ENCODE results near the gene SESN3. TPM values are rescaled to one million over a fixed set of nuclear protein-coding genes. Genes with fewer than 3 reads are reported as not detected.
"Not testable (repeated sequence)": the region's sequence is repeated elsewhere in the genome, so short reads cannot be mapped to it uniquely, and the experiment has no call there.

SESN3 gene
- total RNA-seq, 1 donor from 2014 or later = 19.5 TPM

DNA sequence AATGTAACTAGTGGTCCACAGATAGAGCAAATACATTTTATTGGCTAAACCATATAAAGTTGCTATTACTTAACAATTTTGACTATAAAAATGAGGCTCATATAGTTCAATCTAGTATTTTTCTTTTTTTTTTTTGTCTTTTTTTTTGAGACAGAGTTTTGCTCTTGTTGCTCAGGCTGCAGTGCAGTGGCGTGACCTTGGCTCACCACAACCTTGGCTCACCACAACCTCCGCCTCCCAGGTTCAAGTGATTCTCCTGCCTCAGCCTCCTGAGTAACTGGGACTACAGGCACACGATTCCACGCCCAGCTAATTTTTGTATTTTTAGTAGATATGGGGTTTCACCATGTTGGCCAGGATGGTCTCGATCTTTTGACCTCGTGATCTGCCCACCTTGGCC is 3.9 kb downstream of the SESN3 start:
- DNase-seq (ENCODE audit: low spot score) = not testable (repeated sequence)

GRCh38 chr11:95222817-95223216 is 8.2 kb downstream of the SESN3 start:
- no peak for DNase-seq (ENCODE audit: low spot score)

GRCh38 chr11:95219599-95219998 is 11.4 kb downstream of the SESN3 start:
- no peak for DNase-seq (ENCODE audit: low spot score)

- no peak for DNase-seq (ENCODE audit: low spot score)
Measured at GRCh38 chr11:95218149-95218548, 12.9 kb downstream of the SESN3 start.

DNA sequence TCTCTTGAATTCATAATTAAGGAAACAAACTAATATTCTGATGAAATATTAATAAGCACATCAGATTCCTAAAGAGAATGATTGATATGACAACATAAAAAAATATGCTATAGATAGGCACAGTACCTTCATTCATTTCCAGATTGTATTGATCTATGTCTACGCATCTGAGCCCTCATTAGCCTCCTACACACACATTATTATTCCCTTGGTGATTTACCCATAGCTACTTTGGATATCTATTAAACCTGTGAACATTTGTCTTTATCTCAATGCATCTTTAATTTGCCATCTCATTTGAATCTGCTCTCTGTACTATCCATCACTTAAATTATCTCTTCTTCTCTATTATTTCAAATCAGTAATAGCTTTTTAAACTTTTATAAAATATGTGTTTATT is 18.4 kb downstream of the SESN3 start:
- DNase-seq (ENCODE audit: low spot score) = no peak

DNA sequence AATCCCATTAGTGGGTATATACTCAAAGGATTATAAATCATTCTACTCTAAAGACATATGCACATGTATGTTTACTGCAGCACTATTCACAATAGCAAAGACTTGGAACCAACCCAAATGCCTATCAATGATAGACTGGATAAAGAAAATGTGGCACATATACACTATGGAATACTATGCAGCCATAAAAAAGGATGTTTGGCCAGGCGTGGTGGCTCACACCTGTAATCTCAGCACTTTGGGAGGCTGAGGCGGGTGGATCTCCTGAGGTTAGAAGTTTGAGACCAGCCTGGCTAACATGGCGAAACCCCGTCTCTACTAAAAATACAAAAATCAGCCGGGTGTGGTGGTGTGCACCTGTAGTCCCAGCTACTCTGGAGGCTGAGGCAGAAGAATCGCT is 21.5 kb downstream of the SESN3 start:
- DNase-seq (ENCODE audit: low spot score) = not testable (repeated sequence)

DNA sequence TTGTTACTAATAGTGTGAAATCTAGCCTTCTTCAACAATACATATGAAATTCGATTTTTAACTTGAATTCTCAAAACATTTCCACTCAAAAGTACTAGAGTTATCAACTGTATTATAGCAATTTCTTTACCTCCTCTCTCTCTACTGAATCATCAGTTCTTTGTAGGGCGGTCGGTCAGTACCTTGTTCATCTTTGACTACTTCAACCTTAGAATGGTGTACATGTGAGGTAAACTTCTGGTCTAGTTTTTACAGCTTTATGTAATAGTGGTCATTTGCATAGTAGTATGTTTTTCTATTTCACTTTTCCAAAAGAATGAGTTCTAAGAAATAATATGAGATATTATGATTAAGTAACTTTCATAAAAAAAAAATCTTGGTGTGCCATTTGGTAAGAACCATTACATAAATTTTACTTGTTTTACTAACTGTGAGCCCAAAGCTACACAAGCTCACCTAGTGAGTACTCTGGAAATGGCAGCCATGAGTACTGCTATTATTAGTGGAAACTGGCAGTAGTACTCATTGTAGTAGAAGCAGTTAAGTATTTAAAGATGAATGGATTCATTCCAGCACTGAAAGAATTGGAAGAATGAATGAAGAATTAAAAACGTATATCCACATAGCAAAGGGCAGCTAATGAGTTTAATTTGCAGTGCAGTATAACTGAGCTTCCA is 30.1 kb downstream of the SESN3 start:
- no peak for DNase-seq (ENCODE audit: low spot score)

- no peak for DNase-seq (ENCODE audit: low spot score)
Measured at GRCh38 chr11:95195831-95196230, 35.2 kb downstream of the SESN3 start.

DNA sequence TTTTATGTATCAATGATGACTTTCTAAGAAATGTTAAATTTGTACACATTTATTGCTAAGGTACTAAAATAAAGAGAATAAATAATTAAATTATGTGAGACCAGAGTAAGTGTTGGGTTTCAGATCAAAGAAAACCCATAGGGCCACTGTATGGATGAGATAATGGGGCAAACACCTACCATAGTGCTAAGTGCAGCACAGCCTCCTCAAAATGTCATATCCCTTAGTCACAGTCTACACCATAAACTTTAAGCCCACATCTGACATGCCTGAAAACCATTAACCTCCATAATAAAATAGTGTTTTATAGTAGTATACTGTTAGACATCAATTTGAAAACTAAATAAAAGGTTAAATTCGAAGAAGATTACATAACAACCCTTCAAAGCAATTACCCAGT is 37.5 kb downstream of the SESN3 start:
- no peak for DNase-seq (ENCODE audit: low spot score)

GRCh38 chr11:95192717-95193116 is 38.3 kb downstream of the SESN3 start:
- DNase-seq (ENCODE audit: low spot score) = no peak

DNA sequence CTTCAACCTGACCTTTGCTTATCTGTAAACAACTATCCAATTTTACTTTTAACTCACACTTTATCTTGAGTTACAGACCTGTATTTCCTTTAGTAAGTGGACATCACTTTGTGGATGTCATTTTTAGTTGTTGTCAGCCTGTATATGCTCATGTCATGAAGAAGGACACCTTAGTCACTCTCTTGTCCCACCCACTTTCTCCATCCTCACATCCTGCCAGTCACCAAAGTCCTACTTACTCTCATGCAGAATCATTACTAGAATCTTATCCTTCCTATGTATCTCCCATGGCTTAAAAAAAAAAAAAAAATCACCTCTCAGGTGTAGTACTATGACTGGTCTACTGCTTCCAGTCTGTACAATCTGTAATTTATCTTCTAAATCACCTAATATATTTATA is 43.3 kb downstream of the SESN3 start:
- no peak for DNase-seq (ENCODE audit: low spot score)

GRCh38 chr11:95182397-95182796 is 48.6 kb downstream of the SESN3 start:
- DNase-seq (ENCODE audit: low spot score) = no peak

- no peak for DNase-seq (ENCODE audit: low spot score)
Measured at GRCh38 chr11:95175818-95176380, 55.1 kb downstream of the SESN3 start.

DNA sequence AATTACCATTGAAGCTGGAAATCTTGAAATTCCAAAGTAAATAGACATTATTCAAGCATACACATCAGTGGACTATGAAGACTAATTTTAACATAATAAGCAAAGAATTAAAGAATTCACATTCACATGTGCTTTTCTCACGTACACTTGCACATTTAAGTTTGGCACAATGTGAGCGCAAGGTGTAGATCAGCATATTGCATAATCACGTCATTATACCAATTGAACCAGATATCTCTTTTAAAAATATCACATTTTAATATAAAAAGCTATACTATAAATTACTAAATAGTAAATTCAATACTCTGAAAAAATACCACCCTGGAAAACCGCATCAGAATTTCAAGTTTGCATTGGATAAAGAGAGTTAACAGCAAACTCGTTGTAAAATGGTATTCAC is 60.7 kb downstream of the SESN3 start:
- no peak for DNase-seq (ENCODE audit: low spot score)

GRCh38 chr11:95166781-95167180 is 64.2 kb downstream of the SESN3 start:
- DNase-seq (ENCODE audit: low spot score) = no peak

DNA sequence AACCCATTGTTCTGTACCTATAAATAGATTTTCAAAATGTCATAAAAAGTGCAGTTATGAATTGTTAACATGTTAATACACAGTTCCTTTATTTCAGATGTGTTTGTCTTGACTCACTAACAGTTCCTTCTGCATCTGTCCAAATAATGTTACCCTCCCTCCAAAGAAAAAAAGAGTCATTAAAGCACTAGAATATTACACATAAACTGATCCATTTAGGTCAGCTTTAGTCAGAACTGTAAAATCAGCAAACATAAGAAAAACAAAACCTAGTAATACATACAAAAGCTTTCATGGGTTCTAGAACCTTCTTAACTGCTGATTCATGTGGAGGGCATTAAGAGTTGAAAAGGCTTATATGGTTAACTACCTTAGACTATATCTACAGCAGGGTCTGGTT is 65.4 kb downstream of the SESN3 start:
- DNase-seq (ENCODE audit: low spot score) = no peak

DNA sequence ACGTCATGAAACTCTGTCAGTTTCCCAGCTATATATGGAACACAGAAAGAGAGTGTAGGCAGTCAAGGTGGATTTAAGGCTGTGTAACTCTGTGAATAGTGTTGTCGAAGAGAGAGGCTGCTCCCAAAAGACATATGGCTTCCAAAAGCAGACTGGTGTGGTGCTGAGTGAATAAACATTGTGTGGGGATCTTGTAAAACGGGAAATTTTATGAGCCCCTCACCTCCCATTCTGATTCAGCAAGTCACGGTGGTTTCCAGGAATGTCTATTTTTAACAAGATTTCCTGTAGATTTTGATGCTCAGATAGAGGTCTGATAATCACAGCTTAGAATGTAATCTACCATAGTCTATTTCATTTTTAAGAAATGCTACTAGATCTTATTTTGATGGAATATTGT is 67.9 kb downstream of the SESN3 start:
- DNase-seq (ENCODE audit: low spot score) = no peak

GRCh38 chr11:95161248-95161647 is 69.8 kb downstream of the SESN3 start:
- no peak for DNase-seq (ENCODE audit: low spot score)

DNA sequence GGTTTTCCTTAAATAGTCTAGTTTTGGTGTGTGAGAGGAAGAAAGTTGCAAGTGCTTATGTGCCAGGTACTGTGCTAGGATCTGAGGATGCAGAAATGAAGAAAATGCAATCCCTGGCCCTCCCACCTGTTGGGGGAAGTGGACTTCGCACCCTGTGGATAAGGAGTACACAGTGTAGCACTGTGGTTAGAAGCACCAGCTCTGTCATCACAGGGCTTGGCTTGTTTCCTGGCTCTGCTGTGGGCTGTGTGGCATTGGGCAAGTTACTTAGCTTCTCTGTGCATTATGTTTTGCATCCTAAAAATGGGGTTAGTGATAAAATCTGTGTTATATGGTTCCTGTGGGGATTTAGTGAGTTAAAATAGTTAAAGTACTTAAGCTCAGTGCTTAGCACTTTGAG is 73.2 kb downstream of the SESN3 start:
- no peak for DNase-seq (ENCODE audit: low spot score)

GRCh38 chr11:95156916-95157541 is 74.0 kb downstream of the SESN3 start:
- DNase-seq (ENCODE audit: low spot score) = no peak

DNA sequence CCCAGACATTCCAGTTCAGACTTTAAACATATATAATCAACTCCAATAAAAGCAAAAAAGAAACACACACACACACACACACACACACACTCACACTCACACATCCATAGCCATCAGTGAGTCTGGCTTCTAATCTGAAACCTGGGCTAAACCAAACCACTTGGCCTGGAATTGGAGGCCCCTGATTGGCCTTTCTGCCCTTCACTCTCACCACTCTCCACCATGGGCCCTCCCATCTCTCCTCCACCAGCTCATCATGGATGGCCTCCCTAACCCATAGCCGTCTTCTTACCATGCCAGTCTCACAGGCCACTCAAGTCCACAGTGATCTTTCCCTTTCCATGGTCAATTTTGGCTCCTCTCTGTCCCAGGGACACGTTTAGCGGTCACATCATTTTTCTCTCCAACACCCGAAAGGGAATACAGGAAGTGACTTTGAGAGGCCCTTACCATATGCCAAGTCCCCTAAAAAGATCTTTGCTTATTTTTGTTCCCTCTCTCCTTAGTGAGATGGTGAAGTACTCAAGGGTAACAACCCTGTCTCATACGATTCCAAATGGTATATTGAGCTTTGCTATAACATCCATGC is 74.8 kb downstream of the SESN3 start:
- DNase-seq (ENCODE audit: low spot score) = no peak

GRCh38 chr11:95155385-95155784 is 75.6 kb downstream of the SESN3 start:
- no peak for DNase-seq (ENCODE audit: low spot score)

DNA sequence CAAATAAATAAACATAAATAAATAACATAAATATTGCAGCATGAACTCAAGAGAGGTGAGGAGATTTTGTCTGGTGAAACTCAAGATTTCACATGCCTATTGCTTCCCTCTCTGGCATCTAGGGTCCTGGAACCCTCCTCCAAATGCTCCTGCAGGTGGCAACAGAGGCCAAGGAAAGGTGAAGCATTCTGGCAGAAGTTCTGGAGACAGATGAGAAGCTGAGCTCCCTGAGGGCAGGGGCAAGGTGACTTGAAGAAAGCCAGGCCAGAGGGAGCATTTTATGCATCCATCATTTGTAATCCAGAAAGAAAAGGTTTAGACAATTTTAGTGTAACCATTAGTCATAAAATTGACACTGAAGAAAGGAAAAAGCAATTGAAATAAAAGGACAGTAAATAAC is 76.5 kb downstream of the SESN3 start:
- DNase-seq (ENCODE audit: low spot score) = no peak

Data from mesenteric fat pad (tissue), 1 donor.